CD4-positive, alpha-beta memory T cell (primary cell): ENCODE results near the gene ACMSD. TPM values are rescaled to one million over a fixed set of nuclear protein-coding genes. Genes with fewer than 3 reads are reported as not detected.
"Not testable (repeated sequence)": the region's sequence is repeated elsewhere in the genome, so short reads cannot be mapped to it uniquely, and the experiment has no call there.

ENCODE experiments used
- CTCF ChIA-PET: fragments of 350-600 bp; sonication (Branson Sonifier 250); formaldehyde crosslinking; loops from one replicate; lab custom pipeline; 2021; ENCODE audit warnings: inconsistent platforms; ENCODE audit not compliant: partially characterized antibody; lab: Charles Lee
- POLR2A ChIA-PET: fragments of 350-600 bp; sonication (Branson Sonifier 250); formaldehyde crosslinking; loops from one replicate; lab custom pipeline; 2021; ENCODE audit not compliant: partially characterized antibody; lab: Charles Lee
- DNase-seq, 5 donors: peaks; one replicate each; pipeline versions ENCODE4 v3.0.0 to v3.0.0-alpha.2; 2020 to 2022; ENCODE audit warnings: mixed read lengths in 1 of 5
- H3K27ac ChIP-seq: one replicate; pipeline ENCODE4 v1.7.0; 2013; ENCODE audit warnings: low read depth, low read length
- H3K27me3 ChIP-seq: 2 replicates; pipeline ENCODE4 v1.7.0; 2013; ENCODE audit warnings: mild to moderate bottlenecking, low read length, moderate library complexity; ENCODE audit not compliant: insufficient read depth
- H3K36me3 ChIP-seq: 2 replicates; pipeline ENCODE4 v1.7.0; 2013; ENCODE audit warnings: mild to moderate bottlenecking, low read length, moderate library complexity; ENCODE audit not compliant: insufficient read depth
- H3K4me1 ChIP-seq: 2 replicates; pipeline ENCODE4 v1.7.0; 2013; ENCODE audit warnings: mild to moderate bottlenecking, low read length, moderate library complexity; ENCODE audit not compliant: insufficient read depth
- H3K4me3 ChIP-seq, 2 donors: one replicate each; pipeline ENCODE4 v1.7.0; 2013; ENCODE audit warnings: low read length in 2 of 2, mild to moderate bottlenecking in 1 of 2
- H3K9me3 ChIP-seq, 2 donors: one replicate each; pipeline ENCODE4 v1.7.0; 2013; ENCODE audit warnings: low read length in 2 of 2, control low read depth in 1 of 2; ENCODE audit not compliant: control insufficient read depth in 1 of 2
- H3K27ac Mint-ChIP-seq, 7 donors: one replicate each; pipeline ENCODE4 v1.8.0; 2020 to 2021; ENCODE audit warnings: mixed read lengths in 7 of 7, mild to moderate bottlenecking in 6 of 7, inconsistent platforms in 3 of 7, moderate library complexity in 3 of 7
- H3K27me3 Mint-ChIP-seq, 2 donors: one replicate each; pipeline ENCODE4 v1.8.0; 2020 to 2021; ENCODE audit warnings: mixed read lengths in 2 of 2
- H3K36me3 Mint-ChIP-seq, 2 donors: one replicate each; pipeline ENCODE4 v1.8.0; 2020 to 2021; ENCODE audit warnings: mixed read lengths in 2 of 2, inconsistent platforms in 1 of 2, mild to moderate bottlenecking in 1 of 2
- H3K4me1 Mint-ChIP-seq, 4 donors: one replicate each; pipeline ENCODE4 v1.8.0; 2020 to 2021; ENCODE audit warnings: mixed read lengths in 4 of 4, mild to moderate bottlenecking in 1 of 4
- H3K4me3 Mint-ChIP-seq, 8 donors: one replicate each; pipeline ENCODE4 v1.8.0; 2020 to 2021; ENCODE audit warnings: mixed read lengths in 8 of 8, mild to moderate bottlenecking in 7 of 8, moderate library complexity in 6 of 8, inconsistent platforms in 3 of 8
- H3K9me3 Mint-ChIP-seq, 8 donors: one replicate each; pipeline ENCODE4 v1.8.0; 2020 to 2021; ENCODE audit warnings: mixed read lengths in 8 of 8, mild to moderate bottlenecking in 5 of 8, inconsistent platforms in 3 of 8, moderate library complexity in 1 of 8
- intact Hi-C: fragments of 100-400 bp; cut with micrococcal nuclease; formaldehyde crosslinking; loops from one replicate; pipeline ENCODE4 v1.15.1; 2023
- polyA plus RNA-seq, 2 donors: library from polyadenylated mRNA; unstranded; fragments of 300-500 nt; fragmentation: Illumina TruSeq; gene quantifications; one replicate each; pipeline ENCODE4 v1.2.3, GENCODE V29; 2021
- total RNA-seq, 2 experiments: library from RNA; stranded (reverse); gene quantifications; one replicate each; pipeline ENCODE4 v1.2.3, GENCODE V29; 2021

Gene ACMSD
- total and polyA plus RNA-seq, 4 experiments from 2014 or later: not detected

DNA sequence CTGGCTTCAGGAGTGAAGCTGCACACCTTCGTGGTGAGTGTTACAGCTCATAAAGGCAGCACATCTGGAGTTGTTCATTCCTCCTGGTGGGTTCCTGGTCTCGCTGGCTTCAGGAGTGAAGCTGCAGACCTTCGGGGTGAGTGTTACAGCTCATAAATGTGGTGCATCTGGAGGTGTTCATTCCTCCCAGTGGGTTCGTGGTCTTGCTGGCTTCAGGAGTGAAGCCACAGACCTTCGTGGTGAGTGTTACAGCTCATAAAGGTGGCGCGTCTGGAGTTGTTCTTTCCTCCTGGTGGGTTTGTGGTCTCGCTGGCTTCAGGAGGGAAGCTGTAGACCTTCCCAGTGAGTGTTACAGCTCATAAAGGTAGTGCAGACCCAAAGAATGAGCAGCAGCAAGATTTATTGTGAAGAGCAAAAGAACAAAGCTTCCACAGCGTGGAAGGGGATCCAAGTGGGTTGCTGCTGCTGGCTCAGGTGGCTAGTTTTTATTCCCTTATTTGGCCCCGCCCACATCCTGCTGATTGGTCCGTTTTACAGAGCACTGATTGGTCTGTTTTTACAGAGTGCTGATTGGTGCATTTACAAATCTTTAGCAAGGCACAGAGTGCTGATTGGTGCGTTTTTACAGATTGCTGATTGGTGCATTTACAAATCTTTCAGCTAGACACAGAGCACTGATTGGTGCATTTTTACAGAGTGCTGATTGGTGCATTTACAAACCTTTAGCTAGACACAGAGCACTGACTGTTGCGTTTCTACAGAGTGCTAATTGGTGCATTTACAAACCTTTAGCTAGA, 34.6 kb upstream of the ACMSD start:
- H3K9me3 ChIP-seq, H3K4me1 Mint-ChIP-seq, POLR2A ChIA-PET, CTCF ChIA-PET, H3K27me3 Mint-ChIP-seq, H3K36me3 ChIP-seq, H3K4me3 ChIP-seq, H3K27ac Mint-ChIP-seq, H3K4me1 ChIP-seq, intact Hi-C loops, H3K36me3 Mint-ChIP-seq, H3K27ac ChIP-seq, H3K27me3 ChIP-seq, DNase-seq: not testable (repeated sequence)
- peaks cover 5 to 27% (median 20%) of the 10 kb centered on the region in 8 donors for H3K9me3 Mint-ChIP-seq
- peak overlapping the region in 1 of 8 donors; percentile 14 for H3K4me3 Mint-ChIP-seq

DNA sequence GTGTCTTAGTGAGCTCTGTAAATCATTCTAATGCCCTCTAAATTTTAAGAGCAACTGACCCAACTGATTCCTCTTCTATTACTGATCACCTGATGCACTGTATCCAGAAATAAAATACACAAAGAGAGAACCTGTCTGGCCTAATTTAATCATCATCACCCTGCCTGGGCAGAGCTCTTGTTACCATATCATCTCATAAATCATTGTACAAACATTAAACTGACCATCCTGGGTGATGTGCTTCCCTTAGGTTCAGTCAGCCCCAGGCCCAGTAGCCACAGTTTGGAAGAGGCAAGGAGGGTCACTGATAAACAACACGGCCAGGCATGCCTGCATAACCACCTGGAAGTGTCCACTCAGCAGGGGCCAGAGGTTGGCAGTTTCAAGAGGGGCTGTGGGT, 22.7 kb upstream of the ACMSD start:
- no peak overlapping the region for H3K27ac Mint-ChIP-seq
- no peaks in the 10 kb centered on the region for H3K27me3 ChIP-seq
- no peak for DNase-seq
- POLR2A ChIA-PET: no interaction called here
- intact Hi-C loops: no loop called here
- no peak overlapping the region for H3K4me3 ChIP-seq
- H3K27me3 Mint-ChIP-seq: peaks cover 2 to 12% of the 10 kb centered on the region in 2 donors
- peaks cover 3 to 5% of the 10 kb centered on the region in 2 donors for H3K36me3 Mint-ChIP-seq
- H3K4me1 Mint-ChIP-seq: no peaks in the 10 kb centered on the region
- CTCF ChIA-PET: no interaction called here
- no peaks in the 10 kb centered on the region for H3K4me1 ChIP-seq
- peaks cover 0 to 22% (median 18%) of the 10 kb centered on the region in 8 donors for H3K9me3 Mint-ChIP-seq
- no peak overlapping the region for H3K27ac ChIP-seq
- no peak overlapping the region for H3K4me3 Mint-ChIP-seq
- H3K9me3 ChIP-seq: no peaks in the 10 kb centered on the region
- no peaks in the 10 kb centered on the region for H3K36me3 ChIP-seq

DNA sequence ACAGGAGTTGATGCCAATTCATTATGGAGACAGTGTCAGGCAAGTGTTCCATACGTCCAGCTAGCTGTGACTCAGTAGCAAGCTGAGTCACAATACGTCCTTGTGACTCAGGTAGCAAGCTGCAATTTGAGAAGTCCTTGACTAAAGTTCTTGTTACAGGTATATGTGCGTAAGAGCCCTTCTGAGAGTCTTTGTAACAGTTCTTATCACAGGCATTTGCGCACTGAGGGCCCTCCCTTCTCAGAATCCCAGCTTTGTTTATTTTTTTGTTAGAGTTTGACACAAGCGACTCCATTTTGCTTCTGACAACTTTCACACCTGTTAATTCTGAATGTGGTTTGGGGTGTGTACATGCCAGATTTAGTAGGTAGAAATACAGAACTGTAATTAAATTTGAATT, 20.1 kb upstream of the ACMSD start:
- Histone ChIP-seq H3K4me1 (no peaks in the 10 kb centered on the region), H3K4me3 (no peak overlapping the region), H3K27ac (no peak overlapping the region), H3K36me3 (no peaks in the 10 kb centered on the region), H3K27me3 (no peaks in the 10 kb centered on the region), H3K9me3 (no peaks in the 10 kb centered on the region)
- intact Hi-C loops: no loop called here
- ChIA-PET POLR2A (no interaction called here), CTCF (no interaction called here)
- Mint-ChIP-seq H3K4me1 (no peaks in the 10 kb centered on the region), H3K9me3 (peaks cover 0 to 3% (median 0%) of the 10 kb centered on the region in 8 donors), H3K4me3 (no peak overlapping the region), H3K27me3 (peaks cover 2 to 22% of the 10 kb centered on the region in 2 donors), H3K27ac (no peak overlapping the region), H3K36me3 (no peaks in the 10 kb centered on the region)
- no peak for DNase-seq

DNA sequence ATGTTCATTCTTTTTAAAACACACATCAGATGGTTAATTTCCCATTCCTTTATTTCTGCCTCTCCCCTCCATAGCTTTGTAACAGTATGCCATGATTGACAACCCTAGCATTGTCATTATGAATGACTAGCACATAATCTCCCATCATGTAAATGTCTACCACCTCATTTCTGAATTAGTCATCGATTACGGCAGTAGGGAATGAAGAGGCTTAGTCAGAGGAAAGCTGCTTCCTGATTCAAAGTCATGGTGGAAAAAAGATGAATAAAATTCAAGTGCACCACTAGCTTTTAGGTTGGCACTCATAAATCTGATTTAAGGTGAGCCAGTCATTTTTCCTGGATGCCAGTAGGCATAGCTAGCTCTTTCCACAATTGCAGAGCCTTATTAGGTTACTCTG, 19.1 kb upstream of the ACMSD start:
- Histone ChIP-seq H3K36me3 (no peaks in the 10 kb centered on the region), H3K4me3 (no peak overlapping the region), H3K27ac (no peak overlapping the region), H3K27me3 (no peaks in the 10 kb centered on the region), H3K4me1 (no peaks in the 10 kb centered on the region), H3K9me3 (no peaks in the 10 kb centered on the region)
- ChIA-PET POLR2A (no interaction called here), CTCF (no interaction called here)
- H3K4me3 Mint-ChIP-seq: no peak overlapping the region
- intact Hi-C loops: no loop called here
- H3K27ac Mint-ChIP-seq: peak overlapping the region in 1 of 7 donors; percentile 30
- DNase-seq: no peak
- H3K36me3 Mint-ChIP-seq: no peaks in the 10 kb centered on the region
- H3K4me1 Mint-ChIP-seq: no peaks in the 10 kb centered on the region
- peaks cover 8 to 23% of the 10 kb centered on the region in 2 donors for H3K27me3 Mint-ChIP-seq
- H3K9me3 Mint-ChIP-seq: peaks cover 0 to 4% (median 0%) of the 10 kb centered on the region in 8 donors

DNA sequence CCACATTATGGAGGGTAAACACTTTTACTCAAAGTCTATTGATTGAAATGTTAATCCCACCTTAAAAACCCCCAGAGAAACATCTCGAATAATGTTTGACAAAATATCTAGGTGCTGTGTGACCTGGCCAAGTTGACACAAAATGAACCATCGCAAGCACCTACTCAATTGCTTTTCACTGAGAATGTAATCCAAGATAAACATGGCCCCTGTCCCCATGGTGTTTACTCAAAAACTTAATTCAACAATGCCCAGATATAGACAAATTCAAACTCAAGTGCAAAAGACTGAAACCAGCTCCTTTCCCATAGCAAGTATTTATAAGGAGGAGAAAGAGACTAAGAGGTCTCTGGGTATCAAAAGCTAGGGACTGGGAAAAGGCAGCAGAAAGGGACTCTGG, 15.0 kb upstream of the ACMSD start:
- no peaks in the 10 kb centered on the region for H3K27me3 ChIP-seq
- H3K9me3 ChIP-seq: no peaks in the 10 kb centered on the region
- Mint-ChIP-seq H3K27me3 (peaks cover 11 to 23% of the 10 kb centered on the region in 2 donors), H3K4me3 (no peak overlapping the region), H3K36me3 (no peaks in the 10 kb centered on the region), H3K27ac (no peak overlapping the region), H3K9me3 (peaks cover 0 to 6% (median 0%) of the 10 kb centered on the region in 8 donors), H3K4me1 (no peaks in the 10 kb centered on the region)
- H3K4me1 ChIP-seq: no peaks in the 10 kb centered on the region
- no peak overlapping the region for H3K4me3 ChIP-seq
- ChIA-PET CTCF (no interaction called here), POLR2A (no interaction called here)
- DNase-seq: no peak
- intact Hi-C loops: no loop called here
- H3K27ac ChIP-seq: no peak overlapping the region
- no peaks in the 10 kb centered on the region for H3K36me3 ChIP-seq

DNA sequence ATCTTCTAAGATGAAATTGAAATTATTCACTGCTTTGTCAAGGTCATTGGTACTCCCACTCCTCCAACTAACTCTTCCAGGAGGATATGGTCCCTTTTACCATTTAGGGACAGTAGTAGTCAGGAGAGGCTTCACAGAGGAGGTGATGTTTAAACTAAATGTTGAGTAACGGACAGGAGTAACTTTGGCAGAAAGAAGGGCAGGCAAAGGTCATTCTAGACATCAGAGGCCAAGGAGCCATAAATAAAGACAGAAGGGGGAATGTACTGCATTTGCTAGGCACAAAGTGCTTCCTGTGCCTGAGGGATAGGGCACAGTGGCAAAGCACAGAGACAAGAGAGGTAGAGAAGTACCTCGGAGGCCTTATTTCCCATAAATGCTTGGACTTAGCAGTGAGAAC, 14.6 kb upstream of the ACMSD start:
- intact Hi-C loops: no loop called here
- H3K36me3 Mint-ChIP-seq: no peaks in the 10 kb centered on the region
- Histone ChIP-seq H3K27ac (no peak overlapping the region), H3K36me3 (no peaks in the 10 kb centered on the region), H3K4me1 (no peaks in the 10 kb centered on the region), H3K4me3 (no peak overlapping the region), H3K9me3 (no peaks in the 10 kb centered on the region), H3K27me3 (no peaks in the 10 kb centered on the region)
- DNase-seq: no peak
- H3K4me3 Mint-ChIP-seq: no peak overlapping the region
- ChIA-PET POLR2A (no interaction called here), CTCF (no interaction called here)
- H3K27me3 Mint-ChIP-seq: peaks cover 11 to 23% of the 10 kb centered on the region in 2 donors
- H3K9me3 Mint-ChIP-seq: peaks cover 0 to 6% (median 0%) of the 10 kb centered on the region in 8 donors
- H3K27ac Mint-ChIP-seq: no peak overlapping the region
- H3K4me1 Mint-ChIP-seq: no peaks in the 10 kb centered on the region

DNA sequence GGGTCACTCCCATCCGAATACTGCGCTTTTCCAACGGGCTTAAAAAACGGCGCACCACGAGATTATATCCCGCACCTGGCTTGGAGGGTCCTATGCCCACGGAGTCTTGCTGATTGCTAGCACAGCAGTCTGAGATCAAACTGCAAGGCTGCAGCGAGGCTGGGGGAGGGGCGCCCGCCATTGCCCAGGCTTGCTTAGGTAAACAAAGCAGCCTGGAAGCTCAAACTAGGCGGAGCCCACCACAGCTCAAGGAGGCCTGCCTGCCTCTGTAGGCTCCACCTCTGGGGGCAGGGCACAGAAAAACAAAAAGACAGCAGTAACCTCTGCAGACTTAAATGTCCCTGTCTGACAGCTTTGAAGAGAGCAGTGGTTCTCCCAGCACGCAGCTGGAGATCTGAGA, 12.7 kb upstream of the ACMSD start:
- H3K4me1 ChIP-seq, H3K36me3 Mint-ChIP-seq, POLR2A ChIA-PET, H3K9me3 Mint-ChIP-seq, H3K36me3 ChIP-seq, intact Hi-C loops, DNase-seq, H3K9me3 ChIP-seq, H3K4me1 Mint-ChIP-seq, H3K27me3 ChIP-seq, CTCF ChIA-PET, H3K27ac ChIP-seq, H3K4me3 ChIP-seq, H3K4me3 Mint-ChIP-seq, H3K27ac Mint-ChIP-seq: not testable (repeated sequence)
- H3K27me3 Mint-ChIP-seq: peaks cover 9 to 17% of the 10 kb centered on the region in 2 donors
